Measurements from ENCODE around the gene ZFP36L1.
"Not testable (repeated sequence)": the region's sequence is repeated elsewhere in the genome, so short reads cannot be mapped to it uniquely, and the experiment has no call there.

The ZFP36L1 gene

DNA sequence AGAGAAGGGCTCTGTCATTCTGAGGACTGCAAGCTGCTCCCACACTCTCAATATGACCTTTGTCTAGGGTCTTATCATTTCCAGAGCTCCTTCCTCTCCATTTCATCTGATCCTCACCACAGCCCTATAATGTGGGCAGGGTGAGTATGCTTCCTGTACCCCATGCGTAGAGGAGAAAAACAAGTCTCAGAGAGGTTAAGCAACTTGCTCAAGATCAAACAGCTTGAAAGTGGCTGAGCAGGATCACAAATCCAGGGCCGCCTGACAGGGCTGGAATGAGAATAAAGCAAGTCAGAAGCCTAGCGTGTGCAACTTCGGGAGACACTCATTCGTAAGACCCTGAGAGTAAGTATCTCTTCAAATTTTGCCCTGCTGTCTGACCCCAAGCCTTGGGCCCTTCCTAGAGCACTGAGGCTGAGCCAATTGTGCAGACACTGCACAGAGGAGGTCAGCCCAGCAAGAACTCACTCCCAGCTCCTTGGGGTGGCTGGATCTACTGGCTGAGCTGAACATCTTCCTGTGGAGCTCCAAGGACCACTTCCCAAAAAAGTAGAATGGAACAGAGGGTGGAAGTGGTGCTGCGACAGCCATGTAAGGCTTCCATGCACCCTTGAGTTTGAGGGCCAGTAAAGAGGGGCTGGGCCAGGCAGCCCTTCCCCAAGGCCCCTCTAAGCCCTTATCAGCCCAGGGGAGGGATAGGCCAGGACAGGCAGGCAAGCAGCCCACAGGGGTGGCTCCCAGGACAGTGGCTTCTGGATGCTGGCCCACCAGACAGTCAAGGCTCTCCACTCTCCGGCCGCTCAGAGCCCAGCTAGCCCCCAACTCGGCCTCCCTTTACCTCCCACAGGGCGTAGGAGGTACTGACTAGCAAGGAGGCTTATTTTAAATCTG, 10.5 kb downstream of the ZFP36L1 start:
- DNase-seq: no peak

DNA sequence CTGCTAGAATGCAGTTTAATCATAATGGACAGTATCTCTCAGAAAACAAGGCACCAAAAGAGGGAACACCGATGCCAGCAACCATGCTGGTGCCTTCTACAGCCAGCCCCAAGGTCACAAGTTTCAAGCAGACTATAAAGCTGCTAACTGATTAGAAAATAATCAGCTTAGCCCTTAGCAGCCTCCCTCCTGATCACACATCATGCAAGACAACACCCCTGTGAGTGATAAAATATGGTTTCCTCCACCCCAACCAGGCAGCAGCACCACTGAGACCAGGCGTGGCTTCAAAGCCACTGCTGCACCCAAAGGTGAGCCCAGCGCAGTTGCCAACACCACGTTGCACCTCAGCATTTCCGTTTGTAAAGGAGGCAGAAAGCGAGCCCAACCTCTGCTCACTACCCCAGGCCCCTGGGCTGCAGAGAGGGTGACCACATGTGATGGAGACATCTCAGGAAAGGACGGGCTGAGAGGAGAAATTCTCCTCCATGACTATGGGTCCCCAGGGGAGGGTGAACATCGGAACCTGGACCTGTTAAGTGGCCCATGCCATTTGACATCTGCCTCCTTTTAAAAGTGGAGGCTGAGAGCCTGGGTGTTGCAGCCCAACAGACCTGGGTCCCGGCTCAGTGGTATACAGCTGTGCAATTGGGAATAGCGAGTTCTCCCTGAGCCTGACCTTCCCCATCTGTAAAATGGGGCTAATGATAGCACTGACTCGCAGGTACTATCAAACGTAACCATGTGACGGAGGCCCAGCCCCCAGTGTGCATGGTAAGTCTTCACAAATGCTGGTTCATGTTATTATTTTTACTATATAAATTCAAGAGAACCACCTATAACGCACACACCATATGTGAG, 11.5 kb downstream of the ZFP36L1 start:
- no peak for DNase-seq

DNA sequence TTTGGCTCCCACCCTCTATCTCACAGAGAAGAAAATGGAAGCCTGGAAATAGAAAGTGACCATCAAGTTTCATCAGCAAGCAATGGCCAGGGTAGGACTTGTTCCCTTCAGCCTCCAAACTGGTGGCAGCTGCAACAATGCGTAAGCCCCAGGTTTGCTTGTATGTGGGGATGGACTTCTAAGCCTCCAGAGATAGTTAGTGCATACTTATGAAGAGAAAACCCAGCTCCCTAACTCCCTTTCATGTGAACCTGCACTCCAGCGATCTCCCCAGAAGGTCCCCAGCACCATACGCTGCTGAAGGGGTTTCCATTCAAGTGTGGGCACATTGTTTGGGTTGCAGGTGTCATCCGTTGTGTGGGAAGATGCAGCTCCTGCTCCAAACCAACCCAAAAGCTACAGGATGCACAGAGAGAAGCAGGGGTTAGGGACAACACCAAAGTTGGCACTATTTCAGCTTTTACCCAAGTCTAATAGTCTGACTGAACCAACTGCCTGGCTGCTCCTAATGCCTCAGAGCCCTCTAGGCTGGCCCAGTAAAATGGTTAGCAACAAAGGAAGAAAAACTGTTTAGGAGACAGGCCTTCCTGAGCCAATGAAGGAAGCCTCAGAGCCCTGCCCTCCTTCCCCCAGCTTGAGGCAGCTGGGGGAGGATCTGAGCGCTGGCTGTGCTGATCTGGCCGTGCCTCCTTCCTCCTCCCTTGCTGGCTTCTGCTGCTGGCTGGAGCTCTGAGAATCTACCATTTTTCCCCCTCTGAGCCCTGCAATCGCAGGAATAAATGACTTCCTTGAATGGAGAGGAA, 12.3 kb downstream of the ZFP36L1 start:
- no peak for DNase-seq

DNA sequence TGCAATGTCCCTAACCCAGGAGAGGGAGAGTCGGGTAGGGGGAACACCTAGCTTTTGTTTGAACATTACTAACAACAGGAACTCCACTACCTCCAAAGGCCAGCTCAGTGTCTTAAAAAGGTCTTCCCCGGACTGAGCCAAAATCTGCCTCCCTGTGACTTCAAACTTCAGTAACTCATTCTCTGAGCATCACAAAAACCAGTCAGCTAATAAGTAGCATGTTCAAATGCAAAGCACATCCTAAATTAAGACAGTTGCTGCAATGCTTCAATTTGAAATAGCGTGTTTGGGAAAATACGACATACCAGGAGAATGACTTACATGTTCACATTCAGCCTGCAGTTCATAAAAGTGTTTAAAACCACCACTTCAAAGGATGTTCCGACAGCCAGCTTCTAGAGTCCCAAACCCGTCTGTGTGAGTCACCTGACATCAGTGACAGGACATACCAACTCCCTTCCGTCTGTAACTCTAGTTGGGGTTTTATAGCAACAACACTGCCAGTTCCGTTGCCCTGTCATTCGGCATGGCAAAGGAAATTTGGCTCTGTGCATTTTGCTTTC, 13.0 kb downstream of the ZFP36L1 start:
- no peak for DNase-seq

DNA sequence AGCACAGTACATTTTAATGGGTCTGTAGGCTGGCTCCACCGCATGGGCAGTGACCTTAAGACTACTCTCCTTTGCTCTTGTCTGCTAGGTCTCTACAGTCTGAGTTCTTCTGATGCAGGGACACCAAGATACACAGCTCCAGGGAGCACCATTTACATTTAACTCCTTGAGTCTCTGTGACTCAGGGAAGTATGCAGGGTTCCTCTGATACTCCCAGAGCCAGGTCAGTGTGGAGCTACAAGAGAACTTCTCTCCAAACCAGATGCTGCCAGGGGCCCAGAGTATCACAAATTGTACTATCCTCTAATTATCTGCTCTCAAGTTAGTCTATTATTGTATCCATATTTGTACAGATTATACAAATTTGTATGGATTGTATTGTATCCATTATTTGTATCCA, 15.2 kb downstream of the ZFP36L1 start:
- DNase-seq: no peak

DNA sequence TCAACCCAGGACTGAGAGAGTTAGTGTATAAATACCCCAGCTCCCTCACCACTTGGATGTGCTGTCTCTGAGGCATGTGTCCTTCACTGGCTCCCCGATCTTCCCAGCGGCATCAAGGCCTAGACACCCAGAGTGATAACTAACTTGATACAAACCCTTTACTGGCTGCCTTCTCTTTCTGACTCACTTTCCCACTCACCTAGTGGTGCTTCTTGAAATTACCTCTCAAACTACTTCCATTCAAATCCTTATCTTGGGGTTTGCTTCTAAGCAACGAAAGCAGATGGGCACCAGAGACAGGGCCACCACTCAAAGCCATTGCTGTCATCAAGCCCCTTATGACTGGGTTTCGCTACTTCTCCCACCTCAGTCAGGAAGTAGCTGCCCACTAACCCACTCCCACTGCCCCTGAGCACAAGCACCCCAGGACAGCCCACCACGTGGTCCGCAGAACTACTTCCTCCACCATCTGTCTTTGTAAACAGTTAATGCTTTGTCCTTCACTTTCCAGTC, 17.2 kb downstream of the ZFP36L1 start:
- no peak for DNase-seq

DNA sequence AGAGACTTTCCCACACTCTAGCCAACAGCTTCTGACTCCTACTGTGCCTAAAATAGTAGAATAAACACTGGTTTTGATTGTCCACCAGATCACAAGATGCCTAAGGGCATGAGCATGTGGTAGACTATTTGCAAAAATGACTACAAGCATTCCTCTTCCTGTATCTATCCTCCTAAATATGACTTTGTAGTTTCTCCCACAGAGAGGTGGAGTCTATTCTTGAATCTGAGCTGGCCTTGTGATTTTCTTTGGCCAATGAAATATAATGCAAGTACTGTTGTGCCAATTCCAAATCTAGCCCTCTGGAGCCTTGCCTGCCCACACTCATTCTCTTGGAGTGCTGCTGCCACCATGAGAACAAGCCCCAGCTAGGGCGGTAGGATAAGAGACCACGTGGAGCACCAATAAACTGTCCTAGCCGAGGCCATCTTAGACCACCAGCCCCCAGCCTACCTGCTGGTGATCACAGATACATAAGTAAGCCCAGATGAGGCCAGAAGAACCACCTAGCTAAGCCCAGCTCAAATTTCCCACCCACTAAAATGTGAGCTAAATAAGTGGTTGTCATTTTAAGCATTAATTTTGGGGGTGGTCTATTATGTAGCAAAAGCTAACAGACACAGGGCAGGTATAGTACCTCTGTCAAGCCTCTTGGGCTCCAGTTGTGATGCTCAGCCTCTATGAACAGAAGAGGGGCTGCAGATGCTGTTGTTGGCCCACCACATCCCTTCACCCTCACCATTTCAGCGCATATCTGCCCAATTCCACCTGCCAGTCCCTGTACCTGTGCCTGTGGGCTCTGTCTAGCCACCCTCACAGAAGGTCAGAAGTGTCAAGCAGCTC, 17.9 kb downstream of the ZFP36L1 start:
- DNase-seq: no peak

DNA sequence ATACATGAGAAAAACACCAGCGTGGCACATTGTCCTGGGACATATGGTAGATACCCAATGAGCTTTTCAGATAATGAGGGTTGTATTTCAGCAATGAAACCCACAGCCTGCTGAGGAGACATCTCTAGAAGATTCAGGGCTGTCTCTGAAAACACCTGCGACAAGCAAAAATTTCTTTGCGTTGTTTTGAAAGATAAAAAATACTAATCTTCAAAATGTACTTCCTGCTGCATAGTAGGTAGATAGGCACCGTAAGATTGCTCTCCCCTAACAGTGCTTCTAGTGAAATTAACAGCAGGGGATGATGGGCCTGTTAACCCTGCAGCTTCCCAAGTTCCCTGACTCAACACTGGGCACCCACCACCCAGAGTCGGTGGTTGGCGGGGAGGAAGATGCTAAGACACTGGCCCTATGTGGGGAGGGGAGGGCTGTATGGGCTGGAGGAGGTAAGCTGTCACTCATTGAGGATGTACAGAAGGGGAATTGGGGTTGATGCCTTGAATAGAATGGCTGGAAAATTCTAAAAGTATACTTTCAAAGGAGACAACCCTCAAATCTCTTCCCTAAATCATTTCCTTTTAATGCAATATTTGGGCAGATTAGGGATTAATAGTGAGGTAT, 20.0 kb downstream of the ZFP36L1 start:
- no peak for DNase-seq

DNA sequence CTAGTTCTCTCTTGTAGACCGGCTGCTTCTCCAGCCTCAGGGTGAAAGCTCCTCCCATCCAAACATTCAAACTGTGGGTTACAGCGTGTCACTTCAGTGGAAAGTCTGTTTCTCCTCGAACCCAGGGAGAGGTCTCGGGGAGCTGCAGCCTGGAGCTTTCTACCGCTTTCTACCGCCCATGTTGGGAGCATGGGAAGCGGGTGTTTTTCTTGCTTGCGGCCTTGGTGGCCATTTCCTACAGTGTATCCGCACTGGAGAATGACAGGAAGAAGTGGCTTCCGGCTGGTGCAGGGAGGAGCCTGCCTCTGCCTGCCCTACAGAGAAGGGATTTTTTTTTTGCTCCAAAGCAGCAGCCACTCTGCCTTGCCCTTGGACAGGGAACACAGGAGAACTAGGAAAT, 21.2 kb downstream of the ZFP36L1 start:
- no peak for DNase-seq

DNA sequence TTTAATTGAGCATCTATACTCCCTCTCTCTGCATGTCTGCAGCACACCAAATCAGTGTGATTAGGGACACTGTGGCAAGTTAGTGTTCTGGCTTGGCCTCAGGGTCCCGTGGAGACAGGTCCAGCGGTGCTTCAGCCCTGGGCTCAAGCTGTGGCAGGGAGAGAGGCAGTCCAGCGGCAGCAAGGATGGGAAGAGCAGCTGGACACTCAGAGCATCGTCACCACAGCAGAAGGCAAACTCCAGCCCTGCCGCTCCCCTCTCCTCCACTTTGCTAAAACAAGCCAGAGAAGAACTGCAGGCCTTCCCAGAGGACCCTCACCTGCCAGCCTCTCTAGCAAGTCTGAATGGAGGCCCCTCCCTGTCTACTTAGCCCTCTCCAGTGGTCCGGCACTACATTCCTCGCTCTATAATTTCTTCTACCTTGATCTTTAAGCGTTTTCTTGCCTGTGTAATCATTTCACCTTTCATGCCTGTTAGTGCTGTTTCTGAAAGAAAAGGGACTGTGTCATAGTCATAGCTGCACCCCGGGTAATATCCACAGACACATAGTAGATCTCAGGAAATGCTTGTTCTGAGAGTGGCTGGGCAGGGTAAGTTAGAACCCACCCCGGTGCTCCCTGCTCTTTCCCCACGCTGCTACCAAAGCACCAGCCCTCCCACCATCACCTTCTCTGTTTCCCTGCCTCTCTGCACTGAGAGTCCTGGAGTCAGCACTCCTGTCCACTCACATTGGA, 22.1 kb downstream of the ZFP36L1 start:
- no peak for DNase-seq

DNA sequence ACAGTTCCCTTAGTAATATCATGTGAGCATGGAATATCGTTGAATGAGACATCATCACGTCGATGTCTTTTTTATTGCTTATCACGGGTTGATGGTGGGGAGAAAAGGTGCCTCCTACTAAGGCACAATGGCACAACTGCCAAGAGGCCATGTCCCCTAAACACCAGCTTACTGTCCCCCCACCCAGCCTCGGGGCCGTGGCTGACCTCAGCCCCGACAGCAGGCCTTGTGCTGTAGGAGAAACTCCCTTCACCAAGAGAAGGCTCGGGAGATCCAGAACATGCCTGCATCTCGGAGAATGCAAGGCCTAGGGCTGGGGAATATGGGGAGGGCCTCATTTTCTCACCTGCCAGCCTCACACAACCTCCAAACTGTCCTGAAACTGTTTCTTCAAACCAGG, 22.8 kb downstream of the ZFP36L1 start:
- no peak for DNase-seq

DNA sequence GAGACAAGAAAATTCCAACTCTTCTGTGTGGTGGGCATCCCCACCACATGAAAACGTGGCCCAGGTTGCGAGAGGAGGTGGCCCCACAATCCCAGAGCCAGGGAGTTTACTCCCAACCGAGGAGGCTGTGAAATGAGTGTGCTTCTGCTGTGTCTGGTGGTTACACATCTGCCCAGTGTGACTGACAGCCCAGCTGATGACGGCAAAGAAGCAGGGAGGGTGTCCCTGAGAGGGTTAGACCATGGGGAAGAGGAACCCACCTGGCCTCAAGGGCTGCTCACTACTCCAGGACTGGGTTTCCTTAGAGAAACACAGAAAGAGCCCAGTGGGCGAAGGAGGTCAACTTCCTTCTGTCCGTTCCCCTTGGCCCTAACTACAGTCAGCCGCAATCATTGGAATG, 24.6 kb downstream of the ZFP36L1 start:
- no peak for DNase-seq

DNA sequence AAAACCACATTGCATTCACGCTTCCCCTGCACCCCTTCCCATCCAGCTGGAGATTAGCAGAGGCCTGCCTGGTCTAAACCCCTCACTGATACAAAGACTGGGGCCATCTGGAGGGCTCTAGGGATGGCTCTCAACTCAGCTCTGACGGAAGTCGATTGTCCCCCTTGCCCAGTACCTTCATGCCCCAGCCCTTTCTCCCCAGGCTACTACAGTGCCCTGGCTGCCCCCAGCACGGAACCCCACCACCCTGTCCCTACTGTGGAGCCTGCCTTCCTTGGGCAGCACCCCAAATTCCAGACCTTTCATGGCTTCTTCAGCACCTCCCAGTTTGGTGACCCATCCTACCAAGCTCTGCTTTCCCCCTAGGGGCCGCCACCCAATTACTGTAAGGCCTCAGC, 25.6 kb downstream of the ZFP36L1 start:
- no peak for DNase-seq

DNA sequence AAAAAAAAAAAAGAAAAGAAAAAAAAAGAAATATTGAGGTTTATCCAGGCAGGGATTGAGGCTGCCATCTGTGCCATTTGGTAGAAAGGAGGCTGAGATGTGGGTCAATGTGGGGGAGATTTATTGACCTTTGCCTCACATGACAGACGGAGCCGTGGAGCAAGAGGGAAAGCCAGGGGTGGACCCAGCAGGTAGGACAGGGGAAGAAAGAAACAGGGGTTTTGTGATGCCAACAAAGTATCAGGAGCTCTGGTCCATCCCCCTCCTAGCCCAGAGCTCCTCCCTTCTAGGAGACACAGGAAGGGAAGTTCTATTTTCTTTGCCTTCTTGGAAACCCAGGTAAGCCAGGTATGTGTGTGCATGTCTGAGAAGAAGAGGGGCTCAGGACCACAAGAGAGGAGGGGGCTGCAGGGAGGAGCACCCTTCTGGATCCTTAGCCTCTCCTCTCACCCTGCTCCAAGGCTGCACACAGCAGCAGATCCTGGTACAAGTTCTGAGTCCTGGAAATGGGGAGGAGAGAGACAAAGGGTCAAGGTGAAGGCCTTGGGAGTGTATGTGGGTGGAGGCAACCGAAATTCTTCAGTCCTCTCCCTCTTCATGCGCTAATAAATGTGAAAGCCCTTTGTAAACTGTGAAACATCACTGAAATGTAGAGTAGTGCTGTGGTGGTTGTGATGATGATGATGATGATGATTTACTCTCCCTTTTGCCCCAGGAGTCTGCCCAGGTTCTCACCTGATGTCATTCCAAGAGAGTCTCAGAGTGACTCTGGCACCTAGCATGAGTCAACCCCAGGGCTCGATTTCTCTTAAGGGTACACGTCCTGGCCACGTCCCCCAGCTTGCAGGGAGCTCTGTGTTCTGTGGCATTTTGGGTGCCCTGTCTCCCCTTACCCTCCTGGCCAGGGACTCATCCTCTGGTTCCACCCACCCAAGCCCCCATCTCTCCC, 26.3 kb downstream of the ZFP36L1 start:
- DNase-seq: no peak

DNA sequence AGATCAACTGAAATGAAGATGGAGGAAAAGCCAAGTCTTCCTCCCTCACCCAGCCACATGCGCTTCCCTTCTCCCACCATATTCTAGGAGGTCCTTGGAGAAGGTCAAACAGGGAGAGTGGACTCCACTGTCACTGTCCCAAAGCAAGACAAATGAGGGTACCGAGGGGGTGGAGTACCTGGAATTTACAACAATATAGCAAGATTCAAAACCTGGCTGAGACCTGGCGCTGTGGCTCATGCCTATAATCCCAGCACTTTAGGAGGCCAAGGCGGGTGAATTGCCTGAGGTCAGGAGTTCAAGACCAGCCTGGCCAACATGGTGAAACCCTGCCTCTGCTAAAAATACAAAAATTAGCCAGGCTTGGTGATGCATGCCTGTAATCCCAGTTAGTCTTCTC, 29.0 kb downstream of the ZFP36L1 start:
- DNase-seq: not testable (repeated sequence)

DNA sequence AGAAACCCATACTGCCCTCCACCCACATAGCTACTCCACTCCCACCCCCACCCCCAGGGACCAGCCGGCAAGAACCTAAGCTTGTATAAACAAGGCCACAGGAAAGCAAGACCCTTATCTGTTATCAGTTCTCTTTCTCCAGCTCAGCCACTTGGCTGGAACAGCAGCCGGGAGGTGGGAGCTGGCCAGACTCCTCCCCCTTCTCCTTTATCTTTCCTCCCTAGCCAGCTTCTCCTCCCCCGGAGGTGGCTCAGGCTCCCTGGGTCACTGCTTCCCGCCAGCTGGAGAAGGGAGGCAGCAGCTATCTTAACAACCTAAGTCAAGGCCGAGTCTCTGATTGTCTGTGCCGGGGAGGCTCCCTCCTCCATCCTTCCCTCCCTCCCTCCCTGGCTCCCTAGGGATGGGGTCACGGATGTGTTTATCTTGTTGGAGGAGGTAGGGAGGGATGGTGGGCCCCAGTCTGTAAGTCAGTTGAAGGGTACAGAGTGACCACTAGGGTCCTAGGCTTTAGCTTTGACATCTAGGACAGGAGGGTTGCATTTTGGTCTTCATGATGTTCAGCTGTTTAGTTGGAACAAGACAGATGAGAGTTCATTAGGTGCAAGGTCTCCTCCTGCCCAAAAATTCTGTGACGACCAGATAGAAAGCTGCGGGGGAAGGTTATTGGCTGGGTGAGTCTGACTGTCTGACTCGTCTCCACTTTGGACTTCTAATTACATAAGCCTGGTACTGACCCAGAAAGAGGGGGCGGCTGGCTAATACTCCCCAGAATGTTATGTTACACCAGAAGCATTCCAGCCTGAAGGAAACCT, 29.7 kb downstream of the ZFP36L1 start:
- peak; percentile 19 for DNase-seq

DNA sequence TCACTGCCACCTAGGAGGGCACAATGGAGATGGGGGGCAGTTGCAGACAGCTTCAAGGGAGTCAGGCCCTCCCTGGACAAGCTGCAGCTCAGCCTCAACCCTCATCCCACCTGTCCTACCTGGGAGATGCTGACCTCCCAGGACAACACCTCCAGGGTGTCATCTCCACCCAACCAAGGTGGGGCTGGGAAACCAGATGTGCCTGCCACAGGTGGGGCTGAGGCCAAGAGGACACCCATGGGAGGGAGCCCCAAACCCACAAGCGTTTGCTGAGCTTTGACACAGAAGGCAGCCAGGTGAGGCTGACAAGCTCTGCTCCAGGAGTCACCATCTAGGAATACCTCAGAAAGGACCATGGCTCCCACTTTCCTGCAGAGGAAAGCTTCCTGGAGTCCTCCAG, 31.5 kb downstream of the ZFP36L1 start:
- no peak for DNase-seq

DNA sequence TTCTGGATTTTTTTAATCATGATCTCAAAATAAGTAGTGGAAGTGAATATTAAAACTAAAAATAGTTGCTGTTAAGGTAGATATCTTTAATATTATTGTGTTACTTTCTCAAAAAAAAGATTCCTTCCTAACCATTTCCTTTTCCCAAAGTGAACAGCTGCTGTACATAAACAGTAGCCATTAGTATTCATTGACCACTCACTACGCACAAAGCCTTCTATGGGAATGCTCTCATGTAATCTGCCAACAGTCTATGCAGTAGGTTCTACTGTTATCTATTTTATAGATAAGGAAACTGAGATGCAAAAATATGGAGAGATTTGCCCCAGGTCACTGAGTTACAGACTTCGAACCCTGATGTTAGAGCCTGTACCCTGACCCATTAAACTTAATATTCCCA, 32.1 kb downstream of the ZFP36L1 start:
- no peak for DNase-seq
